GM12878 (cell line): ENCODE data around the gene GRM5. TPM values are rescaled to one million over a fixed set of nuclear protein-coding genes. Genes with fewer than 3 reads are reported as not detected.

Source experiments
- ATAC-seq: fragments of 200-7000 bp; cut with Tn5 transposase; 3 replicates; pipeline ENCODE4 v1.9.1; 2020; ENCODE audit warnings: mild to moderate bottlenecking, moderate library complexity
- BruUV-seq: library from RNA; stranded (reverse); fragments of 400-500 nt; replicated peaks from 2 replicates; lab custom pipeline; 2021; lab: Mats Ljungman, UMichigan
- CTCF ChIA-PET: fragments of 300-600 bp; sonication (Branson Sonifier 250); formaldehyde crosslinking; extraction: SDS; loops from one replicate; lab custom pipeline; 2021; ENCODE audit warnings: inconsistent platforms; lab: Yijun Ruan, JAX
- POLR2A ChIA-PET: fragments of 350-600 bp; formaldehyde crosslinking; extraction: SDS; loops from one replicate; lab custom pipeline; 2021; ENCODE audit warnings: inconsistent platforms; lab: Charles Lee
- RAD21 ChIA-PET: fragments of 300-600 bp; sonication (Branson Sonifier 250); formaldehyde crosslinking; loops from one replicate; lab custom pipeline; 2023; ENCODE audit warnings: antibody characterized with exemption; ENCODE audit not compliant: unreplicated experiment; lab: Charles Lee
- SMC1A ChIA-PET: fragments of 300-600 bp; sonication (Branson Sonifier 250); formaldehyde crosslinking; loops from one replicate; lab custom pipeline; 2023; ENCODE audit not compliant: unreplicated experiment, uncharacterized antibody; lab: Charles Lee
- DNase-seq: peaks from one replicate; pipeline ENCODE4 v3.0.0-alpha.2; 2011; ENCODE audit warnings: low read depth, low spot score
- FAIRE-seq: peaks from 3 replicates; lab custom pipeline; 2011; peaks lifted over from hg19 to GRCh38; lab: Jason Lieb, UNC
- H2AFZ ChIP-seq: 2 replicates; pipeline ENCODE4 v1.6.0; 2011; ENCODE audit warnings: low read depth, low read length, control low read depth; ENCODE audit not compliant: control insufficient read depth
- H3K27ac ChIP-seq: 2 replicates; pipeline ENCODE4 v1.5.1; 2011; ENCODE audit warnings: control low read depth; ENCODE audit not compliant: control insufficient read depth, insufficient read depth
- H3K27me3 ChIP-seq, 2 experiments: replicated peaks in 1 of 2; 2 replicates each; pipeline versions ENCODE4 v1.6.0 to v1.6.1; 2011; ENCODE audit warnings: low read length in 1 of 2; ENCODE audit not compliant: control insufficient read depth in 2 of 2, insufficient read depth in 2 of 2
- H3K36me3 ChIP-seq, 2 experiments: 2 replicates each; pipeline ENCODE4 v1.5.1; 2011; ENCODE audit warnings: low read length in 1 of 2; ENCODE audit not compliant: control insufficient read depth in 2 of 2, insufficient read depth in 2 of 2
- H3K4me1 ChIP-seq: 2 replicates; pipeline ENCODE4 v1.6.1; 2011; ENCODE audit warnings: mild to moderate bottlenecking, low read length, moderate library complexity, mixed read lengths; ENCODE audit not compliant: control insufficient read depth, insufficient read depth
- H3K4me2 ChIP-seq: 2 replicates; pipeline ENCODE4 v1.6.0; 2011; ENCODE audit warnings: control low read depth; ENCODE audit not compliant: control insufficient read depth, insufficient read depth
- H3K4me3 ChIP-seq: fragments of 200-600 bp; sonication (generic); 2 replicates; pipeline ENCODE4 v1.5.1; 2016
- H3K79me2 ChIP-seq: 2 replicates; pipeline ENCODE4 v1.6.0; 2011; ENCODE audit warnings: low read length; ENCODE audit not compliant: control insufficient read depth, insufficient read depth
- H3K9ac ChIP-seq: 2 replicates; pipeline ENCODE4 v1.8.0; 2011; ENCODE audit warnings: low read length, control low read depth, mixed read lengths; ENCODE audit not compliant: control insufficient read depth, insufficient read depth
- H3K9me3 ChIP-seq: replicated peaks from 3 replicates; pipeline ENCODE4 v1.5.1; 2011; ENCODE audit warnings: mild to moderate bottlenecking, low read length; ENCODE audit not compliant: control insufficient read depth, insufficient read depth
- H4K20me1 ChIP-seq: 2 replicates; pipeline ENCODE4 v1.6.0; 2011; ENCODE audit not compliant: control insufficient read depth, insufficient read depth
- BACH1 ChIP-seq: fragments of 450-650 bp; IDR thresholded peaks from 2 replicates; pipeline ENCODE4 v1.6.1; 2017; ENCODE audit warnings: mild to moderate bottlenecking, borderline replicate concordance
- BMI1 ChIP-seq: fragments of 450-650 bp; IDR thresholded peaks from 2 replicates; pipeline ENCODE4 v1.6.1; 2016; ENCODE audit warnings: mild to moderate bottlenecking, moderate library complexity, borderline replicate concordance
- EGR1 ChIP-seq, 2 experiments: IDR thresholded peaks; 1 replicate in 1 of 2; 2 replicates in 1 of 2; pipeline ENCODE4 v1.6.1; 2011 to 2012; ENCODE audit warnings: low read depth in 2 of 2, low read length in 2 of 2, borderline replicate concordance in 1 of 2, mild to moderate bottlenecking in 1 of 2, moderate library complexity in 1 of 2
- EZH2 ChIP-seq: IDR thresholded peaks from 2 replicates; pipeline ENCODE4 v1.6.1; 2012; ENCODE audit warnings: low read depth, mild to moderate bottlenecking, control low read depth, inconsistent platforms, low read length, borderline replicate concordance; ENCODE audit not compliant: control insufficient read depth
- FOXK2 ChIP-seq: fragments of 450-650 bp; IDR thresholded peaks from 2 replicates; pipeline ENCODE4 v1.6.1; 2017; ENCODE audit warnings: mild to moderate bottlenecking, moderate library complexity
- IKZF2 ChIP-seq, 2 experiments: fragments of 450-650 bp; IDR thresholded peaks; 2 replicates each; pipeline ENCODE4 v1.6.1; 2017; ENCODE audit warnings: mild to moderate bottlenecking in 2 of 2, moderate library complexity in 2 of 2
- LARP7 ChIP-seq: fragments of 450-650 bp; IDR thresholded peaks from 2 replicates; pipeline ENCODE4 v1.6.1; 2017; ENCODE audit warnings: mild to moderate bottlenecking
- MYB ChIP-seq: fragments of 150-350 bp; IDR thresholded peaks from 2 replicates; pipeline ENCODE4 v1.6.1; 2014; ENCODE audit warnings: mild to moderate bottlenecking, low read depth, low read length, borderline replicate concordance
- NR2F1 ChIP-seq: fragments of 450-650 bp; conservative IDR thresholded peaks from 2 replicates; pipeline ENCODE4 v1.6.1; 2017; ENCODE audit warnings: mild to moderate bottlenecking
- NRF1 ChIP-seq: conservative IDR thresholded peaks from 2 replicates; pipeline ENCODE4 v1.6.1; 2011; ENCODE audit warnings: mild to moderate bottlenecking, low read depth, low read length, improper control_type of control experiment
- PAX8 ChIP-seq: fragments of 450-650 bp; IDR thresholded peaks from 2 replicates; pipeline ENCODE4 v1.6.1; 2017; ENCODE audit warnings: mild to moderate bottlenecking, moderate library complexity
- RCOR1 ChIP-seq: conservative IDR thresholded peaks from 2 replicates; pipeline ENCODE4 v1.6.1; 2012; ENCODE audit warnings: low read depth, low read length, improper control_type of control experiment
- SMC3 ChIP-seq: IDR thresholded peaks from 2 replicates; pipeline ENCODE4 v1.6.1; 2011; ENCODE audit warnings: low read length, improper control_type of control experiment, borderline replicate concordance
- WRNIP1 ChIP-seq: IDR thresholded peaks from 2 replicates; pipeline ENCODE4 v1.6.1; 2011; ENCODE audit warnings: low read depth, low read length, improper control_type of control experiment, borderline replicate concordance
- YY1 ChIP-seq: IDR thresholded peaks from 2 replicates; pipeline ENCODE4 v1.6.1; 2011; ENCODE audit warnings: low read depth, mild to moderate bottlenecking, low read length
- ZBED1 ChIP-seq: IDR thresholded peaks from 2 replicates; pipeline ENCODE4 v1.6.1; 2016; ENCODE audit warnings: borderline replicate concordance
- WGBS: methylation state at CpG from one replicate; pipeline ENCODE4 v1.1.6; 2016; ENCODE audit warnings: low lambda C conversion rate; ENCODE audit not compliant: insufficient replicate concordance, insufficient coverage; ENCODE audit errors: missing lambda C conversion rate; 5-methylcytosine and 5-hydroxymethylcytosine counted together
- in situ Hi-C: fragments of 300-500 bp; cut with MboI; formaldehyde crosslinking; loops from 9 replicates; pipeline ENCODE4 v1.14.3; 2018; ENCODE audit warnings: mixed read lengths
- intact Hi-C: fragments of 100-400 bp; cut with micrococcal nuclease; formaldehyde crosslinking; loops from one replicate; pipeline ENCODE4 v1.14.2; 2022; ENCODE audit not compliant: unreplicated experiment
- polyA plus RNA-seq, 11 experiments: library from polyadenylated mRNA; depleted of rRNA in 4 of 11; unstranded in 6 of 11; stranded (reverse) in 5 of 11; fragments of >200 nt; fragmentation: Nextera tagmentation in 4 of 11; fragmentation: Illumina TruSeq in 1 of 11; extraction: Ambion mirVana in 4 of 11; extraction: Trizol in 1 of 11; gene quantifications; 1 replicate in 1 of 11; 2 replicates in 10 of 11; pipeline versions ENCODE4 v1.2.1 to v1.2.3, GENCODE V29; 2011 to 2016; ENCODE audit warnings: inconsistent platforms in 2 of 11, missing spikeins in 2 of 11, low read depth in 1 of 11
- total RNA-seq, 4 experiments: library from RNA; depleted of rRNA in 3 of 4; stranded (reverse); fragments of >200 nt in 3 of 4; fragmentation: Illumina TruSeq in 1 of 4; extraction: Trizol in 1 of 4; gene quantifications; 2 replicates each; pipeline versions ENCODE4 v1.2.1 to v1.2.3, GENCODE V29; 2013 to 2021
- TF ChIP-seq, protein P1 (sequence below): IDR thresholded peaks from 2 replicates; pipeline ENCODE4 v1.6.1; 2012; ENCODE audit warnings: low read depth, low read length, improper control_type of control experiment
- TF ChIP-seq, protein P2 (sequence below): IDR thresholded peaks from 2 replicates; pipeline ENCODE4 v1.6.1; 2011; ENCODE audit warnings: borderline replicate concordance, low read depth, mild to moderate bottlenecking, moderate library complexity, low read length; ENCODE audit not compliant: insufficient read depth, poor library complexity, severe bottlenecking
- TF ChIP-seq, protein P3 (sequence below): IDR thresholded peaks from 2 replicates; pipeline ENCODE4 v1.6.1; 2012; ENCODE audit warnings: low read depth, low read length, improper control_type of control experiment
- TF ChIP-seq, protein P4 (sequence below): fragments of 450-650 bp; IDR thresholded peaks from 2 replicates; pipeline ENCODE4 v1.6.1; 2017; ENCODE audit warnings: low read depth, mild to moderate bottlenecking, moderate library complexity

The GRM5 gene
- total and polyA plus RNA-seq, 10 of the 15 experiments (the other 5 are each of a cell fraction or from before 2014, with no cell fraction given), result not detected

DNA sequence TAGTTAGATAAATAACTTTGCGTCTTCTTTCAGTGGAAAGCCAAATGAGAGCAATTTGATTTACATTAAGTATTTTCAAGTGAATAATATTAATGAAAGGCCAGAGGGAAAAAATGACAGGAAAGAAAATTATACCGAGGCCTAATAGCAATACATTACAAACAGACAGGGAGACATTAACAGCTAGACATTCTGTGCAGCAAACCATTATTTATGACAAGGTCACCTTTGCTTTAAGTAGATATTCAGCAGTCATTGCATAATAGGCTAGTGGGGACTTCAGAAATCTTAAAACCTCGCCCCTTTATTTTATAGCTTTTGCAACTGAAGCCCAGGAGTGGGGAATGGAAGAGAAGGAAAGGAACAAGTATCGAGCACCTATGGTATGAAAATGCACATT is 321.6 kb downstream of the GRM5 start:
- no TSS peak for BruUV-seq
- CTCF ChIA-PET, result no interaction called here
- H3K4me2 ChIP-seq, result no peak overlapping the region
- no peak overlapping the region for H3K27ac ChIP-seq
- H3K9ac ChIP-seq, result no peak overlapping the region
- intact Hi-C loops, result no loop called here
- DNase-seq, result no peak
- no peak overlapping the region for H2AFZ ChIP-seq
- no peak for TF ChIP-seq LARP7
- TF ChIP-seq ZBED1, result no peak
- TF ChIP-seq BMI1, result no peak
- no peak for TF ChIP-seq YY1
- no peak for TF ChIP-seq IKZF2 (IDR thresholded peaks at IDR 0.05)
- TF ChIP-seq PAX8, result no peak
- TF ChIP-seq, protein P1, sequence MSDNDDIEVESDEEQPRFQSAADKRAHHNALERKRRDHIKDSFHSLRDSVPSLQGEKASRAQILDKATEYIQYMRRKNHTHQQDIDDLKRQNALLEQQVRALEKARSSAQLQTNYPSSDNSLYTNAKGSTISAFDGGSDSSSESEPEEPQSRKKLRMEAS, result no peak
- TF ChIP-seq NR2F1, result no peak
- TF ChIP-seq, protein P2, sequence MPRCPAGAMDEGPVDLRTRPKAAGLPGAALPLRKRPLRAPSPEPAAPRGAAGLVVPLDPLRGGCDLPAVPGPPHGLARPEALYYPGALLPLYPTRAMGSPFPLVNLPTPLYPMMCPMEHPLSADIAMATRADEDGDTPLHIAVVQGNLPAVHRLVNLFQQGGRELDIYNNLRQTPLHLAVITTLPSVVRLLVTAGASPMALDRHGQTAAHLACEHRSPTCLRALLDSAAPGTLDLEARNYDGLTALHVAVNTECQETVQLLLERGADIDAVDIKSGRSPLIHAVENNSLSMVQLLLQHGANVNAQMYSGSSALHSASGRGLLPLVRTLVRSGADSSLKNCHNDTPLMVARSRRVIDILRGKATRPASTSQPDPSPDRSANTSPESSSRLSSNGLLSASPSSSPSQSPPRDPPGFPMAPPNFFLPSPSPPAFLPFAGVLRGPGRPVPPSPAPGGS, result no peak
- no peak for TF ChIP-seq NRF1
- TF ChIP-seq MYB, result no peak
- TF ChIP-seq BACH1, result no peak
- TF ChIP-seq WRNIP1, result no peak
- TF ChIP-seq, protein P3, sequence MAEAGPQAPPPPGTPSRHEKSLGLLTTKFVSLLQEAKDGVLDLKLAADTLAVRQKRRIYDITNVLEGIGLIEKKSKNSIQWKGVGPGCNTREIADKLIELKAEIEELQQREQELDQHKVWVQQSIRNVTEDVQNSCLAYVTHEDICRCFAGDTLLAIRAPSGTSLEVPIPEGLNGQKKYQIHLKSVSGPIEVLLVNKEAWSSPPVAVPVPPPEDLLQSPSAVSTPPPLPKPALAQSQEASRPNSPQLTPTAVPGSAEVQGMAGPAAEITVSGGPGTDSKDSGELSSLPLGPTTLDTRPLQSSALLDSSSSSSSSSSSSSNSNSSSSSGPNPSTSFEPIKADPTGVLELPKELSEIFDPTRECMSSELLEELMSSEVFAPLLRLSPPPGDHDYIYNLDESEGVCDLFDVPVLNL, result no peak
- no peak for TF ChIP-seq EZH2
- no peak for TF ChIP-seq SMC3
- TF ChIP-seq, protein P4, sequence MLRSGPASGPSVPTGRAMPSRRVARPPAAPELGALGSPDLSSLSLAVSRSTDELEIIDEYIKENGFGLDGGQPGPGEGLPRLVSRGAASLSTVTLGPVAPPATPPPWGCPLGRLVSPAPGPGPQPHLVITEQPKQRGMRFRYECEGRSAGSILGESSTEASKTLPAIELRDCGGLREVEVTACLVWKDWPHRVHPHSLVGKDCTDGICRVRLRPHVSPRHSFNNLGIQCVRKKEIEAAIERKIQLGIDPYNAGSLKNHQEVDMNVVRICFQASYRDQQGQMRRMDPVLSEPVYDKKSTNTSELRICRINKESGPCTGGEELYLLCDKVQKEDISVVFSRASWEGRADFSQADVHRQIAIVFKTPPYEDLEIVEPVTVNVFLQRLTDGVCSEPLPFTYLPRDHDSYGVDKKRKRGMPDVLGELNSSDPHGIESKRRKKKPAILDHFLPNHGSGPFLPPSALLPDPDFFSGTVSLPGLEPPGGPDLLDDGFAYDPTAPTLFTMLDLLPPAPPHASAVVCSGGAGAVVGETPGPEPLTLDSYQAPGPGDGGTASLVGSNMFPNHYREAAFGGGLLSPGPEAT, result no peak
- no peak for TF ChIP-seq EGR1 (IDR thresholded peaks at IDR 0.05; ENCODE audit: borderline replicate concordance in 1 of 2, low read depth in 2 of 2, low read length in 2 of 2)
- TF ChIP-seq FOXK2, result no peak
- TF ChIP-seq RCOR1, result no peak
- H3K9me3 ChIP-seq, result no peaks in the 10 kb centered on the region
- peaks cover 0 to 2% of the 10 kb centered on the region in 2 experiments; a peak in 2 of 4 replicates for H3K27me3 ChIP-seq
- H3K79me2 ChIP-seq, result no peaks in the 10 kb centered on the region
- no peaks in the 10 kb centered on the region for H3K4me1 ChIP-seq
- SMC1A ChIA-PET, result interaction anchor here (0.7 kb wide), 1 partner anchor 11 kb away, joined by 3 read pairs; no protein-coding TSS in a partner anchor
- RAD21 ChIA-PET, result no interaction called here
- WGBS, result 13% methylated on average over 4 of the region's 4 CpGs
- no peaks in the 10 kb centered on the region for H4K20me1 ChIP-seq
- H3K36me3 ChIP-seq, result no peaks in the 10 kb centered on the region
- POLR2A ChIA-PET, result no interaction called here
- in situ Hi-C loops, result no loop called here
- no peak overlapping the region for H3K4me3 ChIP-seq
- FAIRE-seq, result no peak
- no peak for ATAC-seq
